ENCODE measurements around the gene CCDC88A.
A peak's percentile ranks its signal among the peaks of the same experiment; 100 is the strongest.

DNA sequence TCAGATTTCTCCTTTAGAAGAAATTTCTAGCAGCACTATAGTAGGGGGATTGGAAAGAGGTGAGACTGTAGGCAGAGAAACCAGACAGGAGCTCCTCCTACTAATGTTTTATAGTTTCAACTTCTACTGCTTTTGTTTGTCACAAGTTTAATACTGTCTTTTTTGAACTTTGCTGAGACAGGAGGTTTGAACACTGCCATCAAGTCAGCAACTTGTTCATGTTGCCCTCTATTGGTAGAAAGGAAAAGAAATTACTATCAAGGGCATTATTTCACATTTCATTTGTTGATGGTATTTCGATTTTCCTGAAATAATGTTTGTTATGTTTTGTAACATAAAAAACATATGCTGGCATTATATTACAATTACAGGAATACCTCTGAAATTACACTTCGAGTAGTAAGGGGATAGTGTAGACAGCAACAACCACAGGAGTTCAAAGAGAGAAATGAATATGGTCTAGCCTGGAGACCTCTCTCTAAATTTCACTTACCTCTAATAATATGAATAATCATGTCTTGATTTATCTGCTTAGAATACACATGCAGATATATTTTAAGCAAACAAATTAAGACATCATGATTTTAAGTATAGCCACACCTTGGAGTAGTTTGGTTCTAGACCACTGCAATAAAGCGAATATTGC lies 12.4 kb upstream of the CCDC88A start:
- TF ChIP-seq CTCF (IDR thresholded peaks at IDR 0.05; ENCODE audit: low read depth, low read length) (peak; percentile 76), EZH2phosphoT487 (IDR thresholded peaks at IDR 0.05; ENCODE audit: low read depth) (no peak)

Measured in OCI-LY3 (cell line).